GM12878 (cell line): ENCODE results near the gene BRSK2.

Experiments
- BHLHE40 ChIP-seq, 2 experiments: fragments of 450-650 bp in 1 of 2; IDR thresholded peaks; 2 replicates each; pipeline ENCODE4 v1.6.1; 2011 to 2017; ENCODE audit warnings: low read depth in 2 of 2, borderline replicate concordance in 1 of 2, improper control_type of control experiment in 1 of 2, low read length in 1 of 2, mild to moderate bottlenecking in 1 of 2
- NFXL1 ChIP-seq: fragments of 450-650 bp; IDR thresholded peaks from 2 replicates; pipeline ENCODE4 v1.6.1; 2017; ENCODE audit warnings: antibody characterized with exemption, mild to moderate bottlenecking, borderline replicate concordance
- RUNX3 ChIP-seq: IDR thresholded peaks from 2 replicates; pipeline ENCODE4 v1.6.1; 2012; ENCODE audit warnings: low read length, inconsistent platforms
- TF ChIP-seq, protein P1 (sequence below): fragments of 450-650 bp; IDR thresholded peaks from 2 replicates; pipeline ENCODE4 v1.6.1; 2017; ENCODE audit warnings: antibody characterized with exemption, mild to moderate bottlenecking, moderate library complexity
- TF ChIP-seq, protein P2 (sequence below), 3 experiments: IDR thresholded peaks in 2 of 3; conservative IDR thresholded peaks in 1 of 3; 2 replicates each; pipeline ENCODE4 v1.5.1; 2011; ENCODE audit warnings: low read depth in 3 of 3, low read length in 3 of 3, mild to moderate bottlenecking in 3 of 3, control low read depth in 2 of 3, moderate library complexity in 2 of 3, inconsistent platforms in 1 of 3, mixed read lengths in 1 of 3; ENCODE audit not compliant: control insufficient read depth in 2 of 3, insufficient read depth in 1 of 3; ENCODE audit errors: extremely low read depth in 1 of 3

- TF ChIP-seq, protein P1, sequence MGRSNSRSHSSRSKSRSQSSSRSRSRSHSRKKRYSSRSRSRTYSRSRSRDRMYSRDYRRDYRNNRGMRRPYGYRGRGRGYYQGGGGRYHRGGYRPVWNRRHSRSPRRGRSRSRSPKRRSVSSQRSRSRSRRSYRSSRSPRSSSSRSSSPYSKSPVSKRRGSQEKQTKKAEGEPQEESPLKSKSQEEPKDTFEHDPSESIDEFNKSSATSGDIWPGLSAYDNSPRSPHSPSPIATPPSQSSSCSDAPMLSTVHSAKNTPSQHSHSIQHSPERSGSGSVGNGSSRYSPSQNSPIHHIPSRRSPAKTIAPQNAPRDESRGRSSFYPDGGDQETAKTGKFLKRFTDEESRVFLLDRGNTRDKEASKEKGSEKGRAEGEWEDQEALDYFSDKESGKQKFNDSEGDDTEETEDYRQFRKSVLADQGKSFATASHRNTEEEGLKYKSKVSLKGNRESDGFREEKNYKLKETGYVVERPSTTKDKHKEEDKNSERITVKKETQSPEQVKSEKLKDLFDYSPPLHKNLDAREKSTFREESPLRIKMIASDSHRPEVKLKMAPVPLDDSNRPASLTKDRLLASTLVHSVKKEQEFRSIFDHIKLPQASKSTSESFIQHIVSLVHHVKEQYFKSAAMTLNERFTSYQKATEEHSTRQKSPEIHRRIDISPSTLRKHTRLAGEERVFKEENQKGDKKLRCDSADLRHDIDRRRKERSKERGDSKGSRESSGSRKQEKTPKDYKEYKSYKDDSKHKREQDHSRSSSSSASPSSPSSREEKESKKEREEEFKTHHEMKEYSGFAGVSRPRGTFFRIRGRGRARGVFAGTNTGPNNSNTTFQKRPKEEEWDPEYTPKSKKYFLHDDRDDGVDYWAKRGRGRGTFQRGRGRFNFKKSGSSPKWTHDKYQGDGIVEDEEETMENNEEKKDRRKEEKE = no peak
- TF ChIP-seq RUNX3 (no peak), NFXL1 (no peak), BHLHE40 (IDR thresholded peaks at IDR 0.05; ENCODE audit: borderline replicate concordance in 1 of 2, low read depth in 2 of 2, low read length in 1 of 2) (no peak)
- TF ChIP-seq, protein P2, sequence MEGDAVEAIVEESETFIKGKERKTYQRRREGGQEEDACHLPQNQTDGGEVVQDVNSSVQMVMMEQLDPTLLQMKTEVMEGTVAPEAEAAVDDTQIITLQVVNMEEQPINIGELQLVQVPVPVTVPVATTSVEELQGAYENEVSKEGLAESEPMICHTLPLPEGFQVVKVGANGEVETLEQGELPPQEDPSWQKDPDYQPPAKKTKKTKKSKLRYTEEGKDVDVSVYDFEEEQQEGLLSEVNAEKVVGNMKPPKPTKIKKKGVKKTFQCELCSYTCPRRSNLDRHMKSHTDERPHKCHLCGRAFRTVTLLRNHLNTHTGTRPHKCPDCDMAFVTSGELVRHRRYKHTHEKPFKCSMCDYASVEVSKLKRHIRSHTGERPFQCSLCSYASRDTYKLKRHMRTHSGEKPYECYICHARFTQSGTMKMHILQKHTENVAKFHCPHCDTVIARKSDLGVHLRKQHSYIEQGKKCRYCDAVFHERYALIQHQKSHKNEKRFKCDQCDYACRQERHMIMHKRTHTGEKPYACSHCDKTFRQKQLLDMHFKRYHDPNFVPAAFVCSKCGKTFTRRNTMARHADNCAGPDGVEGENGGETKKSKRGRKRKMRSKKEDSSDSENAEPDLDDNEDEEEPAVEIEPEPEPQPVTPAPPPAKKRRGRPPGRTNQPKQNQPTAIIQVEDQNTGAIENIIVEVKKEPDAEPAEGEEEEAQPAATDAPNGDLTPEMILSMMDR (IDR thresholded peaks at IDR 0.05 in 2 of 3, conservative IDR thresholded peaks at IDR 0.05 in 1 of 3; ENCODE audit: control insufficient read depth in 2 of 3, extremely low read depth in 1 of 3, insufficient read depth in 1 of 3, low read depth in 3 of 3, low read length in 3 of 3) = no peak
Measured at GRCh38 chr11:1482581-1483444, 93.1 kb downstream of the BRSK2 start.
